SIG-M5 treated with dmso at 0.1 percent for 504 hours (cell line): ENCODE data around the gene HENMT1.
"Not testable (repeated sequence)": the region's sequence is repeated elsewhere in the genome, so short reads cannot be mapped to it uniquely, and the experiment has no call there.

Source experiments
- DNase-seq: peaks from one replicate; lab custom pipeline; 2025; ENCODE audit not compliant: unreplicated experiment; lab: John Stamatoyannopoulos, UW

HENMT1 gene

DNA sequence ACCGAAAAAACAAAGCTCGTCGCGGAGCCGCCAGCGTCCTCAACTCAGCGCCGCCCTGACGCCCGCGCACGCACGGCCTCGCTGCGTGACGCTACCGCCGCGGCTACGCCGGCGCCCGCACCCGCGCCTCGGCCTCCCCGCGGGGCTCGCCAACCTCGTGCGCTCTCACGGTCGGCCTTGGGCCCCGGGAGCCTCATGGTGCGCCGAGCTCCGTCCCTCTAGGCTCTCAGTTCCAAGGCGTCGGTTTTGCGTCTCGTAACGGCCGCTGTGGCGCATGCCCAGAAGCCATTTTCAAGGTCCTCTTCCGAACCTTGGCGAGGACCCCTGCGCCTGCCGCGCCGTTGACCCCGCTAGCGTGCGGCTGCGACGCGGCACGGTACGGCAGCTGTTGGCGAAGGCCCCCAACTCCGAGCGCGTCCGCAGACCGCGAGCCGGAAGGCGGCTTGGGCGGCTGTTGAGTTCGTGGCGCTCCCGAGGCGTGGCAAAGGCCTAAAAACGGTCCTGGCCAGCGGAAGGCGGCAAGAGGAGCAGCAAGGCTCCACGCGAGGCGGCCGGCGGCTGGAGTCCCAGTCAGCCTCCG lies at the start of gene HENMT1:
TSS of gene HENMT1 (minus strand) at position 64 of the 580 bp plus-strand sequence. CDS start 1,209 bp downstream, outside the sequence.
- DNase-seq, result peak; percentile 78

DNA sequence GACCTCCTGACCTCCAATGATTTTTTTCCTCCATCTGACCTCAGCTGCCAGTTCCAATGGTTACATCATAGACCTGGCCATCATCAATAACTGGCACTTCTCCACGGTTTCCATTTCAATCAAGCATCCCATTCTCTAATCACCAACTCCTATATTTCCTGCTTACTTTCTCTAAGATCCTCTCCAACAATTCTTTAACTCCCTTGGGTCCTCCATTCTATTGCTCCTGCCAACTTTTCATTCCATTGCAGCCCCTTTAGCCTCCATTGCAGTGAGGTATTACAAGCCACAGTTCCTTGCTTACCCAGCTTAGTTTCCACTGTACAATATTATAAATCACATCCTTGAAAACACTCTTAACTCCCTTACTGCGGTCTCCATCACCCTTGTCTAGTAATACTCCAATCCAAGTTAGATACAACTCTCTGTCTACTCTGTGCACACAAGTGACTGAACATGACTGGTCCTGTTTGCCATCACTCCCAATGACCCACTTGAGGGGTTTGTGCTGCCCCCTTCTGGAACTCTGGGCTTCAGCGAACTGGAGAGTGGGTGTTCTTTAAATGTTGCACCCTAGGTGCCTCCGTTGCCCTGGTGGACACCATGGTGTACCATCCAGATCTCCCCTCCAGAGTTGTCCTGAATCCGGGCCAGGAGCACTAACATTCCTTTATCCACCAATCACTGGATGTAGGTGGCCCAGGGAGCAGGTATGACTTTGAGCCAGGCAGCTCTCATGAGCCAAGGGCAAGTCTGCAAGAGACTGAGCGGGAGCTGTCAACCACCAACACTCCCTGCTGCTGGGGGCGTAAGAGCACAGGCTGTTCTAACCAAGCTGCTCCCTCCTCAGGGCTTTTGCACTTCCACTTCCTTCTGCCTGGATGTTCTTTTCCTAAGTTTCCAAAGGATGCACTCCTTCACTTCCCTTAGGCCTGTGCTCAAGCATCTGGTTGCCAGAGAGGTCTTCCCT lies 48.1 kb upstream of the HENMT1 start:
- no peak for DNase-seq

DNA sequence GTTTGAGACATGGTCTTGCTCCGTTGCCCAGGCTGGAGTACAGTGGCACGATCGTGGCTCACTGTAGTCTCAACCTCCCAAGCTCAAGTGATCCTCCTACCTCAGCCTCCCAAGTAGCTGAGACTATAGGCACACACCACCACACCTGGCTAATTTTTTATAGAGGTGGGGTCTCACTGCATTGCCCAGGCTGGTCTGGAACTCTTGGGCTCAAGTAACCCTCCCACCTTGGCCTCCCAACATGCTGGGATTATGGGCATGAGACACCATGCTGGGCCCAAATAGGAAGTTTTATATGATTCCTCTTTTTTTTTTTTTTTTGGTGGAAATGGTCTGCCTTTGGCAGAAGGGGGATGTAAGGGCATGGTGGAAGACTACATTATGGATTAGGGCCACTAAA lies 45.8 kb upstream of the HENMT1 start:
- DNase-seq, result no peak

DNA sequence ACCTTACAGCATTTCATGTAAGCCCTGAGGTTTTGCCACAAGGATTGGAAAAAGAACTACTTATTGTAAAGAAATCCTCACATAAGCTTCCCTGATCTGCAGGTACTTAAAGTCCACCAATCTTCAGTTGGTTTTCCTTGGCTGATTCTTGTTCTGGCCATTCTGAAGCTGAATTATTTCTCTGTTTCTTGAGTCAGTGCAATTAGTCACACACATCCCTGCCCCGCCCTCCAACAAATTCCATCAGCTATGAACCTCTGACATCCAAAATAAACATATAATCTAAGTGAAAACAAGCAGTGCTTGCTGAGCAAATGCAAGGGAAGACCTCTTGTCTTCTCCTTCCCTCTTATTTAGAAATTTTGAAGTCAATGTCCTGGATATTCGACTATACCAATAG lies 43.6 kb upstream of the HENMT1 start:
- no peak for DNase-seq

DNA sequence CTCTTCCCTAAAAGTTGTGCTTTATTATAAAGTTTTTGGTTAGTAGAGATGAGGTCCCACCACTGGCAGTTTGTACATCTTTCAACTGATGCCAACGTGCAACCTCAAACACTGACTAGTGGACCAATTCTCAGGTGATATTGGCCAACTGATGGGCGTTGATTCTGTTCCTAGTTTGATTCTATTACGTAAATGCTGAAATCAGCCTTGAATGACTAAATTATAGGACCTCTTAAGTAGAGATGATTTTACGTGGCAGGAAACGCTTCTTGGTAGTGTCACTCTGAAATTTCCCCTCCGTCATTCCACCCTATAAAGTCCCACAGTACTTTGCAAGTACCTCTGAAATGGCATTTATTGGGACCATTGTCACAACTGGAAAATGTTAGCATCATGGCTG lies 43.0 kb upstream of the HENMT1 start:
- no peak for DNase-seq

DNA sequence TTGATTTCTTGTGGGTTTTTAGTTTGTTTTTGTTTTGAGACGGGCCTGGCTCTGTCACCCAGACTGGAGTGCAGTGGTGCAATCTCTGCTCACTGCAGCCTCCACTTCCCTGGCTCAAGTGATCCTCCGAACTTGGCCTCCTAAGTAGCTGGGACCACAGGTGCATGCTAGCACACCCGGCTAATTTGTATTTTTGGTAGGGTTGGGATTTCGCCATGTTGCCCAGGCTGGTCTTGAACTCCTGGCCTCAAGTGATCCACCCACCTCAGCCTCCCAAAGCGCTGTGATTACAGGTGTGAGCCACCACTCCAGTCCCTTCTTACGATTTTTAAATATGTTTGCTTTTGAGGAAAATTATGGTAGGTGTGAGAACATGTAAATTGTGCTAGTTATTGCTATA lies 41.2 kb upstream of the HENMT1 start:
- not testable (repeated sequence) for DNase-seq

DNA sequence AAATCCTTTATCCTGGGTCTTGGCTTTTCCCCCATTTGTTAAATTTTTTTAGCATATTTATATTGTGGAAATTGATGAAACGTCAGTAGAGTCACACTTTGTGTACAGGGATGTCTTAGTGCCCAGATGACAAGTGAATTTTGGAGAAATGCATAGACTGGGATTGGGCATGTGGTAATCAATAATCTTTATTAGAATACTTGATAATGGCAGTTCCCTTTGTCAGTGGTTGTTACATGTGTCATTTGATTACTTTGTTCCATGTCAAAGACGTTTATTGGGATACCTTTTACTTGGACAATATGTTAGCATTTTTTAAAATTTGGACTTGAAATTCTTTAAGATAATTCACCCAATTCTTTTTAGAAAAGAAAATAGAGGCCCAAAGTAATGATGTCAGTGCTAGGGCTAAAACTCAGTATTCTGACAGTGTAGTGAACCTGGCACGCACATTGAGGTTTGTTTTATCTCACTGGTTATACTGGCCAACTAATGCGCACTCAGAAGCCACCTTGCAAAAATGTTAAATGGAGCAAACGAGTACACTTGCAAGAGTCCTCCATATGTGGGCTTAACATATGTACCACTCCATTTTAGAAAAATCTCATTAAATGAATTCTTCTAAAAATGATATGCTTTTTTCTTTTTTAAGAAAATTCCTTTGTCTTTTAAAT lies 40.4 kb upstream of the HENMT1 start:
- no peak for DNase-seq

DNA sequence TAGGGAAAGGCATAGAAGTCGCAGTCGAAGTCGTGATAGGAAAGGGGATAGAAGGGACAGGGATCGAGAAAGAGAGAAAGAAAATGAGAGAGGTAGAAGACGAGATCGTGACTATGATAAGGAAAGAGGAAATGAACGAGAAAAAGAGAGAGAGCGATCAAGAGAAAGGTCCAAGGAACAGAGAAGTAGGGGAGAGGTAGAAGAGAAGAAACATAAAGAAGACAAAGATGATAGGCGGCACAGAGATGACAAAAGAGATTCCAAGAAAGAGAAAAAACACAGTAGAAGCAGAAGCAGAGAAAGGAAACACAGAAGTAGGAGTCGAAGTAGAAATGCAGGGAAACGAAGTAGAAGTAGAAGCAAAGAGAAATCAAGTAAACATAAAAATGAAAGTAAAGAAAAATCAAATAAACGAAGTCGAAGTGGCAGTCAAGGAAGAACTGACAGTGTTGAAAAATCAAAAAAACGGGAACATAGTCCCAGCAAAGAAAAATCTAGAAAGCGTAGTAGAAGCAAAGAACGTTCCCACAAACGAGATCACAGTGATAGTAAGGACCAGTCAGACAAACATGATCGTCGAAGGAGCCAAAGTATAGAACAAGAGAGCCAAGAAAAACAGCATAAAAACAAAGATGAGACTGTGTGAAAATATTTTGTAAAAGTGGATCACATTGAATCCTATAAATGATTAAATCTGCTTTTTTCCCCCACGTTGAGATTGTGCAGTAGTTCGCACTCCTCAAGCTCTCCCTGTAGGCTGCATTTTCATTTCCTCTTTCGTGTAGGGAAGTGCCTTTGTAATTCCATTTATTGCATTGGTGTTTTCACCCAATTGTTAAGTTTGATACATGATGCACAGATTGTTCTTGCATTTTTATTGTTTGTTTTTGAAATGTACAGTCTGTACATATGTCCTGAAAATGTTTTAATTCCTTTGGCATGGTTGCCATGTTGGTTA lies 38.8 kb upstream of the HENMT1 start:
- DNase-seq, result peak; percentile 54

DNA sequence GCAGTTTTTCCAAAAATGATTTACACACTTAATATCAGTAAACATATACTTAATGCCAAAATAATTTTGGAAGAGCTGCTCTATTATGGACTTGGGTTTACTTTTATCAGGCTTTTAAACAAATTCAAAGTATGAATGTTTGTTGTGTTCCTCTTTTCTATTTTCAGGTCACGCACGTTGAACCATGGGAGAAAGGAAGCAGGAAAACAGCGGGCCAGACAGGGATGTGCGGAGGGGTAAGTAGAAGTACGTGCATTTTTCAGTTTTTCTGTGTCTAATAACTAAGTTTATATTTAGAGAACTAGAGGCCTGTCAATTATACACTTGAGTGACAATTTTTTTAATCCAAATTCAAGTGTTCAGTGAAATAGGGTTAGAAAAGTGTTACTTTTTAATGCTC lies 34.6 kb upstream of the HENMT1 start:
- peak; percentile 36 for DNase-seq

DNA sequence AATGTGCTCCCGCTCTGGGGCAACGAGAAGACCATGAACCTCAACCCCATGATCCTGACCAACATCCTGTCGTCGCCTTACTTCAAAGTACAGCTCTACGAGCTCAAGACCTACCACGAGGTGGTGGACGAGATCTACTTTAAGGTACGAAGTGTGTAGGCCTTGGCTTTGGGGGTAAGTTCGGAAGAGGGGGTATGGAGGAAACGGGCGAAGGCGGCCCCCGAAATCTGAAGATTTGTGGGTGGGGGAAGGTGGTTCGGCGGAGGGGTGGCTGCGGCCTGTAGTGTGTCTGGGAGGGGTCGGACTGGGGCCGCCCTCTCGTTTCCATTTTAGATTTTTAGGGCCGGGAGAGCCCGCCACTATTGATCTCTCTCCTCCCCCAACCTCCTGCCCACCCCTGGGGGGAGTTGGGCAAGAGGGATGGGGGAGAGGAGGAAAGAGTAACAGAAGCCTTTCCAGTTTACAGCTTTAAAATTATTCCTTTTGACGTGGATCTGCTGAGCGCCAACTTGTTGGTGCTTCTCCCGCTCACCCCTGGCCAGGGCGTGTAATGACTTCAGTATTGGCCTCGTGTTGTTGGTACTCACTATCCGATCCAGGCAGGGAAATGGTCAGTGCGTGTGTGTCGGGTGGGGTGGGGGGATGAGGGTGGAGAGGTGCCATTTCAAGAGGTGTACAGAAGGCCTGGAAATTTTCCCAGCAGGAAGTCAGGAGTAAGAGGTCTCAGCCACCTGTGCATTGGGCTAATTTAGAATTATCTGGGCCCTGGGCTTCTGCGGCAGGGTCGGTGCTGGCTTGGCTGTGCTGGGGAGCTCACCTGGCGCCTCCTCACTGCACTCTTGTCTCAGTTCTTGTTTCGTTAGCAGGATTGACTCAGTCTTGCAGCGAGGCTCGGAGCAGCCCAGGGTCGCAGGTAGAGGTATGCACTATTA lies 32.1 kb upstream of the HENMT1 start:
- DNase-seq, result peak; percentile 67

DNA sequence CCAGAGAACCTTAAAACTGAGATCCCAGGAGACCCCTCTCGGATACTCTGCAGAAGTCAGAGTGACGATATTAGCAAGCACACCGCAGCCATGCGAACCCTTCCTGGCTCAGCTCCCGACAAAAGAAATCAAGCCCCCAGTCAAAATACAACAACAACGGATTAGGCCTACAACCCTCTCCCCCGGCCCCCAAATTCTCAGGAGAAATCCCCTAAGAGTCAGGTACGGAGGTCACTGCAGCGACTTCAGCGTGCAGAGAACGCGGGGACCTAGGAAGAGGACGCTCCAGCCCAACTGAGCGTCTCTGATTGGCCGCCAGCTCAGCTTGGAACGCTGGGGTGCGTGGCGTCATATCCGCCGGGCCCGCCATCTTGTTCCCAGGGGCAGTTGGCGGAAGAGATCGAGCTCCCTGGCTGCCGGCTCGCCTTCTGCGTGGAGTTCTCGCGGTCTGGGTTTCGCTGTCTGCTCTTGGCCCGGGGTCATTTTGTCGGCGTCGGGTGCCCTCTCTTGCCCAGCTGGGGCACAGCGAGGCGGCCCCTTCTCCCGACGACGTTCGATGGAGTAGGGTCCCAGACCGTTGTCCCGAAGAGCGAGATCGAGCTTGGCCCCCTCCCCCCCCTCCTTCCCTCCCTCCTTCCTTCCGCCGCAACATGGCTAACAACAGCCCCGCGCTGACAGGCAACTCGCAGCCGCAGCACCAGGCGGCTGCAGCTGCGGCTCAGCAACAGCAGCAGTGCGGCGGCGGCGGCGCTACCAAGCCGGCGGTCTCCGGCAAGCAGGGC lies 31.2 kb upstream of the HENMT1 start, which contains the start of gene PRPF38B:
TSS of gene PRPF38B (plus strand) at position 369 of the 782 bp plus-strand sequence. CDS start at position 651, 282 bp downstream.
- peak; percentile 89 for DNase-seq

DNA sequence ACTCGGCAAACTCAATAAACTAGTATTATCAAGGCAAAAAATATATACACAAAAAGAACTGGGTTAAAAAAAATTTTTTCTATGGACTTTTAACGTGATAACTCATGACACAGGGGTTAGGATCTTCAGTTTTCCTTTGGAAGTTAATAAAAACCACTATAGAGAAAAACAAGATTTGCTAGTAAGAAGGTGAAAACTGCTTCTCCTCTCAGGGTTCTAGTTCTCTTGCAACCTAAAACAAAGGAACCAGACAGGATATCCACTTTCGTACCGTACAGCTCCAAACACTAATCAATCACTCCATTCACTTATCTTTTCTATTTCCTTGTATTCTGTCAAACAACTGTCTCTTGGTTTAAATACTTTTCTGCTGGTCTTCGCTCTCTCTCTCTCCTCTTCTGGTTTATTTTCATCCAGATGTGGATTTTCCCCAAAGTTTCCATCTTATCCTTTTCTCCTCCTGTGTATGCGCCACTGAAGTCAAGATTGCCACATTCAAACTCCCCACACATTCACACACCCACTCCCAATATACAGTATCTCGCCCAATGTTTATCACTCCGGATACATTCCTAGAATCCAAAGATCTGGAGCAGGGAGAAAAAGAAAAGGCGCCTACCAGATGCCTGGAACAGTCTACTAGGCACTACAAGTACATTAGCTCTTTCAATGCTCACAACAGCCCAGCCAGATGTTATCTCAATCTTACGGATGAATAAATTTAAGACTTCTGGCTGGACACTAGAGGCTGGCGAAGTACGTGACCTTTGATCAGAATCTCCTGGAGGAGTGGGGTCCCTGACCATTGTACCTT lies 30.4 kb upstream of the HENMT1 start:
- no peak for DNase-seq

DNA sequence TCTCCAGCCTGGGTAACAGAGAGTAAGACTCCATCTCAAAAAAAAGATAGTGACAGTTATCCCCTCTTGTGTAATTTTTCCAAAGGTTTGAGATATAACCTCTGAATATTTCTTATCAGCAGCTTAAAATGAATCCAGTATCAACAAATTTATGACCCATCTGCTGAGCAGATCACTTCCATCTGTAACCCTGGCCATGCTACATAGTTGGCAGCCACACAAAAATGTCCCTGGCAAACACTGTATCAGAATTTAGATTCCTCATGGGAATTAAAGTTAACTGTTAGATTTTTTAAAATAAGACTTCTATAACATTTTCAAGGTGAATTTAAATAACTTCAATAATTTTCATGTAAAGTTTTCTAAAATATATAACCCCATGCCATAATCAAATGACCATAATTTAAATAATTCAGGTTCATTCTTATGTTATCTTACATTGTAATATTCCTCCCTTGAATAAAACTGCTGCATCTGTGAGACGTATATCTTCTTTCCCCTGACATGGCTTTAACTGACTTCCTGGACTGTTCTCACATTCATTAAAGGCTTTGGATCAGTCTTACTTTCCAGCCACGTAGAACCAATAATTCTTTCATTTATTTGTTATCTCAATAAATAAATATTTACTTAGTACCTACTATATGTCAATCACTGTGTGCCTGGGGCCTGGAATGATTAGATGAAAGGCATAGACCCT lies 25.9 kb upstream of the HENMT1 start:
- DNase-seq, result no peak

DNA sequence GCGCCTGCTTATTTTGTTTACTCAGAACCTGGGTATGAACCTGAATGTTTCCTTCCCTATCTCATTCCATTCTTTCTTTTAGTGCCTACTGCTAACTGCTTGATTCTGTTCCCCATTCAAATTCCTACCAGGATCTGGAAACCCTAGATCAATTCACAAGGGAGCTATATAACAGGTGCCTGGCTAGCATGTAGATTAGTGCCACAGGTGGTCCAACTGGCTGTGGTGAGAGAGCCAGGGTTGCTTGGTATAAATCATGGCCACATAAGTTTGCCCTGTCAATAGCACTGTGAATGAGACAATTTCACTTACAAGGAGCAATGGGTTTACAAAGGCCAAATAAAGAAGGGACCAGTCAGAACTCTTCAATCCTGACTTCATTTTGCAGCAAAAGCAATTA lies 24.6 kb upstream of the HENMT1 start:
- no peak for DNase-seq

DNA sequence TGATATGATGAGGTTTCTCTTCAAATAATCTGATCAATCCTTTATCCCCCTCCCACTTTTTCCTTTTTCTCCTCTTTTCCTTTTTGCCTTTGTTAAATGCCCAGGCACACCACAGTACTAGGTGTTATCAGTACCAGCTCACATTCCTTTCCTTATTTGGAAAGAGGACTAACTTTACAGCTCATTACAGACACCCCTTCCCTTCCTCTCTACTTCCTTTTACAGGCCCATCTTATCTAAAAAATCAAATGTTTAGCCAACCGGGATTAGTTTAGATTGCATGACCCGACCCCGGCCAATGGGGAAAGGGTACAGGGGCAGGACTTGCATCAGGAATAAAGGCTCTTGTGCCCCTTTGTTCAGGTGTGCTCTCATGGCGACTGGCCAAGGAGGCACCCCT lies 20.8 kb upstream of the HENMT1 start:
- DNase-seq, result not testable (repeated sequence)

DNA sequence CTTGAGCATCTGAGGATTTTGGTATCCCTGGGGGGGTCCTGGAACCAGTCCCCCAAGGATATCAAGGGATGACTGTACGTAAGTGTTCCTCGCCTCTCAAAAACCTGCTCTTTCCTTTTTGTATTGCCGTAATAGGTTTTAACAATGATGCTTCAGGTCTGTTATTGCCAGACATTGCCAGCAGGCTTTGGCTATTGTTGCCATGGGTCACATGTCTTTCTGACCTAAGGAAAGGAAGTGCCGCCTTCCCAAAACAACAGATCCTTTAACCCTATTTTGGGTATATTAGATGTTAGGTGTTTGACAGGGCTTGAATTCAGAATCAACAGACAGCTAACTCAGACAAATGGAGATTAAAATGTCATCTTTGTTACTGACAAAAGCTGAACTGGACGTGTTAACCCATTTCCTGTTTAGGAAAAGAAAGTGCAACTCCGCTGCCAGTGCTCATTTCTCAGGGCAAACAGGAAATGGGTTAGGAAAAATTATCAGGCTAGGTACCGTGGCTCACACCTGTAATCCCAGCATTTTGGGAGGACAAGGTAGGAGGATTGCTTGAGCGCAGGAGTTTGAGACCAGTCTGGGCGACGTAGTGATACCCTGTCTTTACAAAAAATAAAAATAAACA lies 18.8 kb upstream of the HENMT1 start:
- DNase-seq, result no peak

DNA sequence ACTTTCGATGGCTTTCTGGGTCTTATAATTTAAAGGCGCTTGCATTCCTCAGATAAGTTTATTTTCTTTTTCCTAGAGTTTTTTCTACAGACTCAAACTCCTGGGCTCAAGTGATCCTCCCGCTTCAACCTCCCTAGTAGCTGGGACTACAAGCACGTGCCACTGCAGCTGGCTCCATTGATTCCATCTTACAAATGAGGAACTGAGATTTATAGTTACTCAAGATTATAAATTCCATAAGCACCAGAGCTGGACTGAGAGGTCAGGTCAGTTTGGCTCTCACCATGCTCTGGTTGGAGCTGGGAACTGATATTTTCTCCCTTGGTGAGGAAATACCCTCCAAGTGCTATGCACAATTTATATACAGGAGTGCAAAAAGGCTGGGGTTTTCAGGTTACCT lies 17.8 kb upstream of the HENMT1 start:
- DNase-seq, result no peak
